Left renal cortex interstitium (tissue), 4 donors: ENCODE measurements around the gene PAX3. TPM values are rescaled to one million over a fixed set of nuclear protein-coding genes. Genes with fewer than 3 reads are reported as not detected.

ENCODE experiments used
- DNase-seq, 4 donors: peaks; one replicate each; pipeline ENCODE4 v3.0.0-alpha.2; 2013; ENCODE audit warnings: low read depth in 4 of 4, low spot score in 2 of 4, missing footprints in 1 of 4
- polyA plus RNA-seq, 4 donors: library from polyadenylated mRNA; unstranded; fragments of 120-200 nt; gene quantifications; one replicate each; pipeline ENCODE4 v1.2.1, GENCODE V29; 2013; ENCODE audit not compliant: insufficient read length in 4 of 4

The PAX3 gene
- polyA plus RNA-seq, 4 donors: 0.14 to 0.31 TPM; not detected in 2

DNA sequence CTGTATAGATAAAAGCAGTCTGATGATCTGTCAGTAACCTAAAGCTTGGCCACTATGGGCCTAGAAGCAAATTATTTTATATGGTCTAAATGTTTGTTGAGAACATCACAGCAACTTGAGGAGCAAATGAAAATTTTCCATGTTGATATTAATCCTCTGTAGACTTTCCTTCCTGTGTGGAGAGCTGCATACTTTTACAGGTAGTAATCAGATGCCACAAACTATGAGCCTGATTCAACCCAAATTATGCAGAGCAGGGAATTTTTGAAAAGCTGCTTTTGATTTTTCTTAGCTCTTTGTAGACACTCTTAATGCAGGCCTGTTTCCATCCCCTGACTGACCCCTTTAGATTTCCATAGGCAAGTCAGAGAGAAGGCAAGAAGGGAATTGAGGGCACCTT, 17.3 kb downstream of the PAX3 start:
- no peak for DNase-seq

DNA sequence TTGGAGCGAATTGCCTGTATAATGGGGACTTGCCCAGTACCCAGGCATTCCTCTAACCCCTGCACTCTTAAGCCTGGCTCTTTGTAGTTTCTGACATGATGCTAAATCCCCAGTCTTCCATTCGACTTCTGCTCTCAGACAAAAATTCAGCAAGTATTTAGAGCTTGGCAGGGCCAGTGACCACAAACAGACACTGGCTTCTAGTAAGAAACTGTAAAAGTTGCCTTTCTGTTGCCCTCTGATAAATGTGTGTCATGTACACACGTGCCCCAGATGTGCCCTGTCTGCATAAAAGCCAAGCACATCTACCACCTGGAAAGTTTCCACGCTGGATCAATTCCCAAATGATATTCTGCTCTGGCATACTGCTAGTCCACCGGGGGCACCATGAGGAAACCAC, 18.0 kb downstream of the PAX3 start:
- DNase-seq: no peak

DNA sequence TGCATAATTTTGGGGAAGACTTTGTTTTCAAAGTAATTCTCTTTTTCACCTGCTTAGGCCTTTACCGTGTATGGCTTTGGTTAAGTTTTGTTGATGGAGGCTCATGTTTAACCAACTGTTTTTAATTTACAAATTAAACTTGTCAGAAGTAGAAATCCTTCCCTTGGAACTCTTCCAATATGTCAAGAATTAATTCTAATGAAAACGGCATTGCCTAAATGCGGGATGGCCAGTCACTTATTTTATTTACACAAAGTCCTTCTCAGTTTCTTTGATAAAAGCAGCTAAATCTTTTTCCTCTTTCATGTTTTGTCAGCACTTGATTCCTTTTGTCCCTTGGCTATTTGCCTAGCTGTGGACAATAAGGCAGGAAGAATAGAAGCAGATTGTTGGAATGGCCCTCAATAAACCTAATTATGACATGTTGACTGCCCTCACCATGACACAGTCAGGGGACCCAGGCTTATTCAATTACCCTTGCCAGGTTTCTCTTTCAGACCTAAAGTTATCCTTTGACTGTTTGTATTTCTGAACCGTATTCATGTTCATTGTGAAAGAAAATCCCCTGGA, 26.3 kb downstream of the PAX3 start:
- DNase-seq: no peak

DNA sequence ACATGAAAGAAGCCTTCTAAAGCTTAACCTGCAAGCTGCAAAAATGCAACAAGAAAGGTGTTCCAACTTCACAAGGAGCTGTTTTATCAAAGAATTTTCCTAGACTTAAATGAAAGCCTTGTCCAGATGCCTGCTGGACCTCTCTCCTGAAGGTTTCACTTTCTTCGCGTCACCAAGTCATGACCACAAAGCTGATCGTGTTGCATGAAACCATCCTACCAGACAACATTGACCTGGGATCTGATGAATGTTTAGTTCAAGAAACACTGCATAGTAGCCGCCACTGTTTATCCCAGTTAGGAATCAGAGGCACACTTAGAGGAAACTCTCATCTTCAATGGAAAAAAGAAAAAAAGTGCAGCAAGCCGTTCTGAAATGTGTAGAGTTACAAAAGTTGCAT, 26.9 kb downstream of the PAX3 start:
- no peak for DNase-seq

DNA sequence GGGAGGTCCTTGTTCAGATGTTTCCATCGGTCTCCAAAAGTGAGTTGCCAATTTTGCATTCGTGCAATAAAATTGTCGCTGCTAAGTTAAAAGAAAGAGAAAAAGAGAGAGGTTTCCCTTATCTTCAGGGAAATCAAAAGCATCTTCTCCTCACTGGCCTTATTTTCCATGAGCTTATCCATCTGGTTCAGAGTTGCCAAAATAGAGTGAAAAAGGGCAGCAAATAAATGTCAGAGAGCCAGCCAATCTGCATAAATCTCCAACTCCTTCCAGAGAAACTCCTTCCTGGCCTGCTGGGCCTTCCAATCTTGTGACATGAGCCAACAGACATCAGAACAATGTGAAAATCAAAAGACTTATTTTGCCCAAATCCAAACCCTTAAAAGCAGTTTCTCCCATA, 28.4 kb downstream of the PAX3 start:
- DNase-seq: no peak

DNA sequence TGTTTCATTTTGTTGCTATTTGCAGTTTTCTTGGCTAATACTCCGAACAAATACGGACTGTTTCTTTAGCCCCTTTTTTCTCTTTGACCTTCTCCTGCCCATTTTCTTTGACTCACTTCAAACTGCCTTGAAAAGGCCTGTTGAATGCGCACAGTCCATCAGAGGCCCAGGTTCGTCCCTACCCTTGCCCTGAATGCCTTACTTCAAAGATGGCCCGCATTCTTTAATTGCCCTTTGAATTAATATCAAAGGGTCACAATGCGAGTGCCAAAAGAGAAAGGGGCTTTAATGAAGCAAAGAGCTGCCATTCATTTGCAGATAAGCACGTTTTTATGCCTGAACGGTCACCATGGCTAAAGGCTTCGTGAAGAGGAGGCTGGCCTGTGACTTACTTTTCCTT, 29.7 kb downstream of the PAX3 start:
- DNase-seq: no peak

DNA sequence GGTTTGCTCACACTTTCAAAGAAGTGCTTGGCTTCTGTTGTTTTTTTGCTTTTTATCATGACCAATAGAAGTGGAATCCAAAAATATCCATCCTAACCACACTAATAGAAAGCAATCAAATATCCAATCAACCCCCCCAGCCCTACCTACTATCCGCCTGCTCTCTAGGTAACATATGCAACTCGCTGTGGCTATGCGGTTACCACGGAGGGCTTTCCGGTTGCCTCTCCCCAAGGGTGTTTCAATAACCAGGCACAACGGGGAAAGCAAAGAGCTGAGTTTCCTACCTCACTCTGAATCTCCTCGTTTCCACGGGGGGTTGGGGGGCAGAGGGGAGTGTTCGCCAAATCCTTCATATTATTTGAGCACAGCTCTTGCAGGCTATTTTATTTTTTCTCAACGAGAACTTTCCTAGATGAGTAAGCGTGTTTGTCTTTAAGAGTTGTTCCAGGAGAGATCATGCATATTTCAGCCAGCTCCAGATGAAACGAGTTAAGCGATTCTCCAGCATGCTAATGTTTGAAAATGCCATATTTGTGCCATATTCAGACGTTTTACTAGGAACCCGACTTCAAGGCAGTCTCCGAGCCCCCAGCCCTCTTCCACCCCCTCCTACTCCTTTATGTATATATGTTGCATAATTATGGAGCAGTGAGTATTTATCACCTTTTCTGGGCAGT, 30.3 kb downstream of the PAX3 start:
- DNase-seq: no peak

DNA sequence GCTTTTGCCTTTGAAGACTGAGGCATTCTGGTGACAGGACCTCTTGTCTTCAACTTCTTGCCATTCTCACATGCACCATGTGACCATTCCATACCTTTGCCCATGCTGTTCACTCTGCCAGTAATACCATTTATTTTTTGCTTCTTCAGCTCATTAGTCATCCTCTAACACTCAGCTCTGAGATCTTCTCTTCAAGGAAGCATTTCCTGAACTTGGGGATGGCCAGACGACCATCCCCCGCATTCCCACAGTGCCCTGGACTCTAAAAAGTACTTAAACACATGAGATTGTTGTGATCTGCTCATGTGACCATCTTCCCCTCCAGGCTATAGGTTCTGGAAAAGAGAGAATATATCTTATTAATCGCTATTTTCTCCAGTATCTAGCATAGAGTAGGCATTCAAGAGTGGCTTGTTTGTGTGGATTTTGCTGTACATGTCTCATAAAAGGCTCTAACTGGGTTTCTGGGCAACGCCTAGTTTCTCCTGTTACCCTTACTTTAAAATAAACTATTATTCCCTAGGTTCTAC, 33.9 kb downstream of the PAX3 start:
- DNase-seq: no peak

DNA sequence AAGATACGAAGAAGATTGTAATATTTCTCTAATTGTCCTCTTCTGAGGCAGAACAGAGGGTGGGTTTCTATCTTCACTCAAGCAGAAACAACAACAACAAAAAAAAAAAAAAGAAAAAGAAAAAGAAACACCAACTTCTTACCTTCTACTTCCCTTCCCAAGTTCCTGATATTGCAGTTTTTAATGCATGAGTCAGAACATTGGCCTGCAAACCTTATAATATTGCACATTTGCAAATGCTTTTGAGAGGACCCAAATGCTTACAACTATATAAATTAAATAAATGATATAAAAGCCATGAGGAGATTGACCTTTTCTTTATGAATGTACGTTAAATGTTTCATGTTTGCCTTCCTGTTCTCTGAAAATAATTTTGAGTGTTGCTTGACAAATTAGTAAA, 37.3 kb downstream of the PAX3 start:
- DNase-seq: no peak

DNA sequence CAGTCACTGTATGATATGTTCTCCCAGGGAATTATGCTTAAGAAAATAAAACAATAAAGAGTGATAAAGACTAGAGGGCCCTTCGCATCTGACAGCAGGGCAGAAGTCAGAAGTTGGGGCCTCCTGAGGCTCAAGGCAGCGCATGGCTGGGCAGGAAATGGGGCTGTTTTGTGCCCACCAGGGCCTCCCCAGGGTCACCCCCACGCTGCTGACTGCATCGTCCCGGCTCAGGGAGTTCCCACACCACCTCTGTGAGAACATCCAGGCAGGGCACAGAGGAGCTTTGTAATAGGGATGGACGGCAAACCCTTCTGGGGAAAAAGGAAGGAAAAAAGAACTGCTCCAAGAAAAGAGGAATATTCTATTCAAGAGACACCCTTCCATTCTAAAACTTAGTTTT, 41.2 kb downstream of the PAX3 start:
- DNase-seq: no peak

DNA sequence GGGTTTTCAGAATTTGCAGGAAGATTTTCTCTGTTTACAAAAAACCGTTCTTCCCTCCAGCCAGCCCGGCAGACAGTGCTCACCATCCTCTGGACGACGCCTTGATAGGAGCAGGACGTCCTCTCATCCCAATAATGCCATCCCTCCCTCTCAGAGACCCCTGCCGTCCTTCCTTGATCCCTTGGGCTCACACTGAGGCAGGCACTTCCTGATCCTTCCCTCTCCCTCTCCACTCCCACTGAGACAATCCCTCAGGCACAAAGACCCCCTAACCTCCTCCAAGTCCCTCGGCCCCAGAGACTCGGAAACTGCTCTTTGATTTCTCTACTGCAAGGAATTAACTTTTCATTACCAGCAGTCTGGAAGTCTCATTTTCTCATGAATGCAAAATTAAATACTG, 42.5 kb downstream of the PAX3 start:
- DNase-seq: no peak

DNA sequence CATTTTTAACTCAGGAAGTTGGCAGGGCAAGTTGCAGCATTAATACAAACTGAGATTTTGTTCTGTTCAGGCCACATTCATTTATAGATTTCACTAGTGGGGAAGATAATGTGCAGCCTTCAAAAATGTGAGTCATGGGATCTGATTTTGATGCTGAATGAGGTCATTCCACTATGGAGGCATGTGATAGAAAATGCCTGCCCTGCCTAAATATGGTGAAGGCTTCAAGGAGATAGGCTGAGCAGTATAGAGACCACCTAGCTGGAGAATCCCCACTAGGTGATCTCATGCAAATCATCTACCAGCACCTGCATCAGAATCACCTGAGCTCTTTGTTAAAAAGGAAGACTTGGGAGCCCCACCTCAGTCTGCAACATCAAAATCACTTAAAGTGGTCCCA, 43.7 kb downstream of the PAX3 start:
- no peak for DNase-seq

DNA sequence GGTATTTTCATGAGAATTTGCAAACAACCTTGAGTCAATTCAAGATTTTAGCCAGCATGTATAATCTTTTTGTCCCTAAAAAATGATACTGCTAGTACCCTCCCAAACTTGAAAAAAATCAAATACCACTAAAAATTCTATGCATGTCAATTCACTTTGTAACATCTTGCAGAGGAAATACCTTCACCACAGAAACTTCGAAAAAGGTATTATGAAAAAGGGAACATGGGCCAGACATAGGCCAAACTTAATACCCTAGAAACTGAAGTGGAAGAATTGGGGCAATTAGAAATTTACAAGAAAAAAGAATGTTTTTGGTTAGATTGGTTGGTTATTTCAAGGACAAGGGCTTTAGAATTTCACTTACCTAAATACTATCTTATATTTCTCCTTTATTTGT, 48.5 kb downstream of the PAX3 start:
- no peak for DNase-seq

DNA sequence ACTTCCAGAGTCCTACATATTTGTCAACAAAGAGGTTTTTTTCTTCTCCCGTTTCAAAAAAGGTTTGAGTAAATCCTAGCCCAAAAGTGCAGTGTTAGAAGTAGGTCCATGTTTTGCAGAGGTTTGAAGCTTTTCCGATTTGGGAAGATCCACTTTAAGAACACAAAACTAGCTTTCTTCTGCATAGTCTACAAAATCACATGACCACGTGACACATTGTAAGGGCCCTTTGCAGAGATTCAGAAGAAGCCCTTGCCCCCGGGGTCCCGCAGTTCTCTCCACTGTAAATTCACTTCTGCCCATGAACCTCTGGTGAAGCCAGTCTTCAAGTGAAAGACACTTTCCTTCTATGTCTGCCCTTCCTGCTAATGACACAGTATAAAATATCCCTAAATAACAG, 49.4 kb downstream of the PAX3 start:
- no peak for DNase-seq

DNA sequence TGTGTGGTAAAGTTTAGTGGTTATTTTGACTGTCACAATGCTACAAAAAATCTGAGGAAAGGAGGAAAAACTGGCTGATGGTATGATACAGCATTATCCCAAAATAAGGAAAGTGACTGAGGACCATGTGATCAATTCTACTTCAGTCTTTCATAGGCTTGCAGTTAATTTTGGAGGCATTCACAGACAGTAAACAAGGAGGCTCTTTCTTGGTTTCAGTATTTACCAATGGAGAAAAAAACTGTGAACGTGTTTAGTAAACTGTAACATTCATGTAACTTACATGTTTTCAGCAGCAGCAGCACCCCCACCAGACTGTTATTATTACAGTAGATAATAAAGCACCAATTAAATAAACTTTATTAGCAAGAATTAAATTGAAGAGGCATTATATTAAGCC, 50.0 kb downstream of the PAX3 start:
- no peak for DNase-seq

DNA sequence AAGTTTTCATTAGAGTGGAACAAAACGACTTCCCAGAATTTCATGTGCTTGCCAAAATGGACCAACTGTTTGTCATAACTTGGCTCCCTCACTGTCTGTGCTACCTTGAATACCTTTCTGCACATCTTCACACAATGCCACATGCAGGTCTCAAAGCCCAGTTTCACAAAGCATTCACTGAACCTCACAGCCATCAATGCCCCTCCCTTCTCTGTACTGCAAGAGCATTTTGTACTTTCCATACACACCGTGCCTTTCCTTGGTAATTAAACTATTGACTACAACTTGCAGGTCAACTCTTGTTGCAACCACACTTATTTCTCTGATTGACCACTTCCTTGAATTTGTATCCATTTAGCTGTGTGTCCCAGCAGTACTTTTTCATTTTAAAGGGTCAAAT, 50.5 kb downstream of the PAX3 start:
- DNase-seq: no peak

DNA sequence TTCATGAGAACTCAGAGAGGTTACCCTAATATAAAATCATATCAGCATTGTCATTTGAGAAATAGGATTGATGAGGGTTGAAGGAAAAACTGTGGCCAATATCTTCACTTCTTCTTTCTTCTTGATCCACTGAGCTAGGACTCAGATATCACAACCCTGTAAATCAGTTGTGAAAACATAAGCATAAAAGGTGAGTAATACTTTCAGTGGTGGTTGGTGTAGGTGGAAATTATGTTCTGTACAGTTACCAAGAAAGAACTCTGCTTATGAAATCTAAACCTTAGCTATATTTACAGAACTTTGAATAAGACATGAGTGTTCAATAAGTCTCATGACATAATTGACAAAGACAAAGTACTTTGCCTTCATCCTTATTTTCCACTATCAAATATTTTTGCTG, 56.3 kb downstream of the PAX3 start:
- no peak for DNase-seq

DNA sequence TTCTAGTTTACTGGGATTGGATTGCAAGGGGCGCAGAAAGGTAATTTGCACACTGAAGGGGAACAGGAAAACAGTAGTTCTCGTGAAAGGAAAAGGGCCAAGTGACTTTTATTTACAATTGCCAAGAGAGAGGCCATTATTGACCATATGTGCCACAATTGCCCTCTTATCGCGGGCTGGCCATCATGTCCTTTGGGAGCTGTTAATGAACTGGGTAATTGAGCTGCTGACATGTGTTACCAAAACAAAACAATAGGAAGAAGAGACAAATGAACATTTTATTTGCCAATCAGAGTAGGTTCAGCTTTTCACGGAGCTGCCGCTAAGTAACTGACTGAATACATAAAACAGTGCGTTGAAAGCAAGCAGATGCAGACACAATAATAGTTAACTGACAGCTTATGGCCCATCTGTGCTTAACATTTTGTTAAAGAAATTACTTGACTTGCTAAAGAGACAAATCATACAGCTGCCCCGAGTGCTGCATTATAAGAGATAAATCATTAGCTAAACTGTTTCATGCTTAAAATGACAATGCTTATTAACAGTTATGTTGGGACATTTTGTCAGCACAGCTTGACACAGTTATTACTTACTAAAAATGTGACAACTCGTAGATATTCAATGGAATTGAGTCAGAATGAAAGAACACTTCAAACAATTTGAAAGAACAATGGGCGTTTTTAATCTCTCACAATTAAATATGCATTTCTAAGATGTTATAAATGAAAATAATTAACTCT, 57.5 kb downstream of the PAX3 start:
- no peak for DNase-seq

DNA sequence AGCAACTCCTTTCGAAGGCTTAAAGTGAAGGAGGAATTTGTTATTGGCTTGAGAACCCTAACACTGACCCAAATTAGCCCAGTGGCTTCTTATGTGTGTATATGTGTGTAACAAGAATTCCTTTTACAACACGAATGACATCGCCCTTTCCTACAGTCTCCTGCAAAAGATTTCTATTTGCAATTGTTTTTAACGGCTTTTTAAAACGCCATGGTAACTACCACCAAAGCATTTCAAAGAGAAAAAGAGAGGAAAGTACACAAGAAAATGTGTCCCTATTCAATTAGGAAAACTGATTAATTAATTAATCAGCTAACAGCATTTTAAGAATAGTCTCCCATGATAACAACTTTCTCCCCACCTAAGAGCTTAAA, 58.1 kb downstream of the PAX3 start:
- no peak for DNase-seq

DNA sequence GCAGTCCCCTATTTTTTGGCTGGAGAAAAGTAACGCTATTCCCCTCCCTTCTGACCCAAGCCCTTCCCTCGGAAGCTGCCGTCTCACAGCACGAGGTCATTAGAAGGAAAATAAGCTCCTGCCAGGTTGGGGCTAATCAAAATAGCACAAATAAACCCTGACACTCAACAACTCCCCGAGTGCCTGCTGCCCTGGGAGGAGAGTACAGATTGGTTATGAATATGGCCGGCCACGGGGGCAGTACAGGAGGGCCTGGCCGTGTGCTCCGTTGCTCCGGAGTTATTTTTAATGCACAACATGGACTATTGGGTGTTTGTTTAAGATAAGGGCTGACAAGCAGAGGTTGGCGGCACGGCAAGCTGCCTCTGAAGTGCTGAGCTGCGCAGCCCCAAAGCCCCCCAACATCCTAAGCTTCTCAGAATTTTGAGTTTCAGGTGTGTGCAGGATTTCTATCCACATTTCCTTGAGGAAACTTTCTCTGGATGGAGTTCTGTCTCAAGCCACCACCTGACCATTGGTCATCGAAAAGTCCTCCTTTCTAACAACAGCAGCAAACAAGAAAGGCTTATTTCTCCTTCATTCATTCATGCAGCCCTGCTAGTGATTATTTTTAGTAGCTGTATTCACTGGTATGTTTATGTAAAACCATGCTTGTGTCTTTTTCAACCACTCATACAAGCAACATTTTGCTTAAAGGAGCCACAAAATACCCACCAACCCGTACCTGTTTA, 58.7 kb downstream of the PAX3 start:
- DNase-seq: no peak

DNA sequence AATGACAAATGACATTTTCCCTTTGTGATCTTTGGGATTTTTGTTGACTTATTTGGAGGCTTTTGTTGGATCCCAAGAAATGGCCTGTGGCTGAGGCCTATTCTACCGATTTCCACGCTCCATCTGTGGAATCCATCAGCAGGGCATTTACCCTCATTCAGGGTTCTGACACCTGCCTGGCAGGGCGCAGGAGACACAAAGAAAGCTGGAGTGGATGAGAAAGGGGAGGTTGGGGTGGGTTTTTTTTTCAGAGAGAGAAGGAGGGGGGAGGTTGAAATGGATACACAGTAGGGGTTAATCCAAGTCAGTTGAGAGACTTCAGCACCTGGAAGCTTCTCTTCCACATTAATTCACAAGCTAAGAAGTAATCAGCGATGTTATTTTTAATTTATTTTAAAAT, 59.7 kb downstream of the PAX3 start:
- DNase-seq: no peak
